Adipocyte (in vitro differentiated cells): ENCODE results near the gene ZNF45.
"Not testable (repeated sequence)": the region's sequence is repeated elsewhere in the genome, so short reads cannot be mapped to it uniquely, and the experiment has no call there.

Source experiments
- DNase-seq: peaks from one replicate; pipeline ENCODE4 v3.0.0-alpha.2; 2015; ENCODE audit warnings: low read depth
- H3K27me3 ChIP-seq: replicated peaks from 2 replicates; pipeline ENCODE4 v1.7.0; 2013; ENCODE audit warnings: mild to moderate bottlenecking, low read length, moderate library complexity; ENCODE audit not compliant: control insufficient read depth, insufficient read depth
- H3K36me3 ChIP-seq: 2 replicates; pipeline ENCODE4 v1.7.0; 2013; ENCODE audit warnings: low read length, mild to moderate bottlenecking, moderate library complexity; ENCODE audit not compliant: control insufficient read depth, insufficient read depth, severe bottlenecking
- H3K4me1 ChIP-seq: 2 replicates; pipeline ENCODE4 v1.7.0; 2013; ENCODE audit warnings: mild to moderate bottlenecking, low read length, moderate library complexity; ENCODE audit not compliant: control insufficient read depth, insufficient read depth
- H3K4me3 ChIP-seq: 2 replicates; pipeline ENCODE4 v1.7.0; 2013; ENCODE audit warnings: mild to moderate bottlenecking, low read length, moderate library complexity
- H3K9ac ChIP-seq: 2 replicates; pipeline ENCODE4 v1.7.0; 2013; ENCODE audit warnings: mild to moderate bottlenecking, low read length, moderate library complexity
- H3K9me3 ChIP-seq: 2 replicates; pipeline ENCODE4 v1.7.0; 2013; ENCODE audit warnings: mild to moderate bottlenecking, low read length, moderate library complexity; ENCODE audit not compliant: control insufficient read depth

ZNF45 gene

GRCh38 chr19:43949803-43950202 is 14.7 kb upstream of the ZNF45 start:
- H3K4me1 ChIP-seq, H3K36me3 ChIP-seq, H3K27me3 ChIP-seq, H3K4me3 ChIP-seq, H3K9ac ChIP-seq, DNase-seq: not testable (repeated sequence)
- peaks cover 17% of the 10 kb centered on the region for H3K9me3 ChIP-seq

GRCh38 chr19:43947412-43947811 is 12.3 kb upstream of the ZNF45 start:
- not testable (repeated sequence) for H3K36me3 ChIP-seq, H3K27me3 ChIP-seq, H3K9ac ChIP-seq, DNase-seq, H3K4me3 ChIP-seq, H3K4me1 ChIP-seq
- H3K9me3 ChIP-seq: peaks cover 17% of the 10 kb centered on the region

DNA sequence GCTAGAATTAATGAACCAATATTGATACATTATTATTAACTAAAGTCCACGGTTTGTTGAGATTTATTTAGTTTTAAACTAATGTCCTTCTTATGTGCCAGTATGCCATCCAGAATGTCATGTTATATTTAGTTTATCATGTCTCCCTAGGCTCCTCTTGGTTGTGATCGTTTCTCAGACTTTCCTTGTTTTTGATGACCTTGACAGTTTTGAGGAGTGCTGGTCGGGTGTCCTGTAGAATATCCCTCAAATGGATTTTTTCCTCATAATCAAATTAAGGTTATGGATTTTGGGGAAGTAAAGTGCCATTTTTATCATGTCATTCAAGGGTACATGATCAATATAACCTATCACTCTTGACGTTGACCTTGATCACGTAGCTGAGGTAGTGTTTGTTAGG is 6.1 kb upstream of the ZNF45 start:
- DNase-seq: no peak

DNA sequence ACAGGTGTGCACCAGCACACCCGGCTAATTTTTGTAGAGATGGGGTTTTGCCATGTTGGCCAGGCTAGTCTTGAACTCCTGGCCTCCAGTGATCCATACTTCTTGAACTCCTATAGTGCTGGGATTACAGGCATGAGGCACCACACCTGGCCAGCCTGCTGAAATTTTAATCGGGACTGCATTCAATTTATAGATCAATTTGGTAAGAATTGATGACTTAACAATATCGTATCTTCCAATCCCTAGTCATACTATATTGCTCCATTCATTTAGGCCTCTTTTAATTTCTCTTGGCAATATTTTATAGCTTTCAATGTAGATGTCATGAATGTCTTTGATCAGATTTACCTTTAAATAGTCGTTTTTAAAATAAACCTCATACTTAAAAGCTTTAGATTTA is 5.6 kb upstream of the ZNF45 start:
- Histone ChIP-seq H3K4me3 (no peak overlapping the region), H3K36me3 (no peaks in the 10 kb centered on the region), H3K4me1 (peaks cover 1% of the 10 kb centered on the region), H3K27me3 (no peaks in the 10 kb centered on the region), H3K9me3 (no peaks in the 10 kb centered on the region), H3K9ac (no peak overlapping the region)
- no peak for DNase-seq

More for the DNA sequence above, 6.1 kb upstream of the ZNF45 start:
- Histone ChIP-seq H3K4me3 (no peak overlapping the region), H3K4me1 (no peaks in the 10 kb centered on the region), H3K9me3 (no peaks in the 10 kb centered on the region), H3K36me3 (no peaks in the 10 kb centered on the region), H3K27me3 (no peaks in the 10 kb centered on the region), H3K9ac (no peak overlapping the region)

GRCh38 chr19:43939557-43940260 is 4.6 kb upstream of the ZNF45 start:
- Histone ChIP-seq H3K4me1 (peaks cover 4% of the 10 kb centered on the region), H3K9me3 (no peaks in the 10 kb centered on the region), H3K27me3 (no peaks in the 10 kb centered on the region), H3K4me3 (no peak overlapping the region), H3K36me3 (no peaks in the 10 kb centered on the region), H3K9ac (no peak overlapping the region)
- DNase-seq: no peak

- Histone ChIP-seq H3K4me3 (no peak overlapping the region), H3K27me3 (no peaks in the 10 kb centered on the region), H3K9ac (no peak overlapping the region), H3K36me3 (peaks cover 12% of the 10 kb centered on the region), H3K9me3 (no peaks in the 10 kb centered on the region), H3K4me1 (peaks cover 12% of the 10 kb centered on the region)
- no peak for DNase-seq
These were observed 1.1 kb upstream of the ZNF45 start for GRCh38 chr19:43936188-43936587.

GRCh38 chr19:43934055-43934984 is 762 bp downstream of the ZNF45 start:
- Histone ChIP-seq H3K9ac (peak overlapping the region; percentile 96), H3K4me1 (peaks cover 12% of the 10 kb centered on the region), H3K4me3 (peak overlapping the region; percentile 91), H3K36me3 (peaks cover 31% of the 10 kb centered on the region), H3K27me3 (no peaks in the 10 kb centered on the region), H3K9me3 (no peaks in the 10 kb centered on the region)
- peak; percentile 29 for DNase-seq

- H3K4me3 ChIP-seq: no peak overlapping the region
- peaks cover 3% of the 10 kb centered on the region for H3K4me1 ChIP-seq
- no peak overlapping the region for H3K9ac ChIP-seq
- H3K36me3 ChIP-seq: peaks cover 83% of the 10 kb centered on the region
- no peaks in the 10 kb centered on the region for H3K27me3 ChIP-seq
- no peaks in the 10 kb centered on the region for H3K9me3 ChIP-seq
- DNase-seq: no peak
These were observed 6.3 kb downstream of the ZNF45 start for GRCh38 chr19:43928820-43929219.

DNA sequence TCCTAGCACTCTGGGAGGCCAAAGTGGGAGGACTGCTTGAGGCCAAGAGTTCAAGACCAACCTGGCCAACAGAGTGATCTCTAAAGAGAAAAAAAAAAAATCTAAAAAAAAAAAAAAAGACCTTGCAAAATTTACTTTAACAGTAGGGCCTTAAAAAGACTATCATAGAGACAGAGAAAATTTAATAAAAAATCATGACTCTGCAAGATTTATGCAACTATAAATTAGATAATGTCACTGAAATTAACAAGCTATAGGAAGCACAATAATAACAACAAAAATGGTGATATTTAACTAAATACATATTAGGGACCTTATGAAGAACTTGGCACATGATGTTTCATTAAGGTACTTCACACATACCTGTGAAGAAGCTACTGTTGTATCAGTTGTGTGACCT is 11.2 kb downstream of the ZNF45 start:
- Histone ChIP-seq H3K9ac (no peak overlapping the region), H3K4me3 (no peak overlapping the region), H3K9me3 (peaks cover 14% of the 10 kb centered on the region), H3K4me1 (no peaks in the 10 kb centered on the region), H3K36me3 (peaks cover 96% of the 10 kb centered on the region), H3K27me3 (no peaks in the 10 kb centered on the region)
- DNase-seq: no peak

DNA sequence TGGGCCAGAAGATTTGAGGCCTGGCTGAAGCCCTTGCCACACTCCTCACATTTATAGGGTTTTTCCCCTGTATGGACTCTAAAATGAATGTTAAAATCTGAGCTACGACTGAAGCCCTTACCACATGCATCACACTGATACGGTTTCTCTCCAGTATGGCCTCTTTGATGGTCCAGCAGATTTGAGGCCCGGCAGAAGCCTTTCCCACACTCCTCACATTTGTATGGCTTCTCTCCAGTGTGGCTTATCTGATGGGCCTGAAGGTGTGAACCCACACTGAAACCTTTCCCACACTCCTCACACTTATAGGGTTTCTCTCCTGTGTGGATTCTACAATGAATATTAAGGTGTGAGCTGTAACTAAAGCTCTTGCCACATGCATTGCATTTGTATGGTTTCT is 21.0 kb downstream of the ZNF45 start:
- peak overlapping the region; percentile 55 for H3K4me3 ChIP-seq
- no peak overlapping the region for H3K9ac ChIP-seq
- H3K36me3 ChIP-seq: peaks cover 74% of the 10 kb centered on the region
- peaks cover 89% of the 10 kb centered on the region for H3K9me3 ChIP-seq
- no peaks in the 10 kb centered on the region for H3K4me1 ChIP-seq
- no peak for DNase-seq
- no peaks in the 10 kb centered on the region for H3K27me3 ChIP-seq

DNA sequence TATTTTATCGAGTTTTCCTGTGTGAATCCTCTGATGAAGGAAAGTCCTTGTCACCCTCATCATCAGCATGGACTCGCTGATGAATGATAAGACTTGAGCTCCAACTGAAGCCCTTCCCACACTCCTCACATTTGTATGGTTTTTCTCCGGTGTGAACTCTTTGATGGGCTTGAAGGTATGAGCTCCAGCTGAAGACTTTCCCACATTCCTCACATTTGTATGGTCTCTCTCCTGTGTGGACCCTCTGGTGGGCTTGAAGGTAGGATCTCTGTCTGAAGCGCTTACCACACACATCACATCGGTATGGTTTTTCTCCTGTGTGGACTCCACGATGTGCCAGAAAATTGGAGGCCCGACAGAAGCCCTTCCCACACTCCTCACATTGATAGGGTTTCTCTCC is 21.7 kb downstream of the ZNF45 start:
- peak overlapping the region; percentile 55 for H3K4me3 ChIP-seq
- peaks cover 68% of the 10 kb centered on the region for H3K36me3 ChIP-seq
- H3K4me1 ChIP-seq: no peaks in the 10 kb centered on the region
- no peak overlapping the region for H3K9ac ChIP-seq
- H3K27me3 ChIP-seq: no peaks in the 10 kb centered on the region
- DNase-seq: no peak
- H3K9me3 ChIP-seq: peaks cover 84% of the 10 kb centered on the region
